Peyer's patch (tissue), 4 donors: ENCODE data around the gene FXN.

Source experiments
- POLR2A ChIP-seq, 2 donors: fragments of 450-650 bp; IDR thresholded peaks; one replicate each; pipeline ENCODE4 v1.5.1; 2017; ENCODE audit warnings: antibody characterized with exemption in 2 of 2, mild to moderate bottlenecking in 2 of 2, moderate library complexity in 2 of 2
- TF ChIP-seq, protein P1 (sequence below), 6 experiments: fragments of 450-650 bp in 4 of 6; fragments of 200-600 bp in 2 of 6; sonication (generic) in 1 of 6; IDR thresholded peaks; one replicate each; pipeline ENCODE4 v1.5.1; 2017 to 2019; ENCODE audit warnings: antibody characterized with exemption in 6 of 6, mild to moderate bottlenecking in 3 of 6, moderate library complexity in 1 of 6

DNA sequence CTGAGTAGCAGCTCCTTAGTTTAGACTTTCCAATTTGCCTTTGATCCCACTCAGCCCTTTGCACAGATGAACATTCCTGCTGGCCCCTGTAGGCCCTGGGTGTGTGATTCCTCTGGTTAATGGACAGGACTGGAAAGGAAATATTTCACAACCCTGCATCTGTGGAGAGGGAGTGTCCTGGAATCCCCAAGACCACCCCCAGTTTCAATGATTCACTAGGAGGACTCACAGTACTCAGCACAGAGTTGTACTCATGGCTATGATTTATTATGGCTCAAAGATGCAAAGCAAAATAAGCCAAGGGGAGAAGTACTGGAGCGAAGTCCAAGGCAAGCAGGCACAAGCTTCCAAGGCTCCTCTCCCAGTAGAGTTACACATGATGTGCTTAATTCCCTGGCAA is 96.1 kb downstream of the FXN start:
- TF ChIP-seq, protein P1, sequence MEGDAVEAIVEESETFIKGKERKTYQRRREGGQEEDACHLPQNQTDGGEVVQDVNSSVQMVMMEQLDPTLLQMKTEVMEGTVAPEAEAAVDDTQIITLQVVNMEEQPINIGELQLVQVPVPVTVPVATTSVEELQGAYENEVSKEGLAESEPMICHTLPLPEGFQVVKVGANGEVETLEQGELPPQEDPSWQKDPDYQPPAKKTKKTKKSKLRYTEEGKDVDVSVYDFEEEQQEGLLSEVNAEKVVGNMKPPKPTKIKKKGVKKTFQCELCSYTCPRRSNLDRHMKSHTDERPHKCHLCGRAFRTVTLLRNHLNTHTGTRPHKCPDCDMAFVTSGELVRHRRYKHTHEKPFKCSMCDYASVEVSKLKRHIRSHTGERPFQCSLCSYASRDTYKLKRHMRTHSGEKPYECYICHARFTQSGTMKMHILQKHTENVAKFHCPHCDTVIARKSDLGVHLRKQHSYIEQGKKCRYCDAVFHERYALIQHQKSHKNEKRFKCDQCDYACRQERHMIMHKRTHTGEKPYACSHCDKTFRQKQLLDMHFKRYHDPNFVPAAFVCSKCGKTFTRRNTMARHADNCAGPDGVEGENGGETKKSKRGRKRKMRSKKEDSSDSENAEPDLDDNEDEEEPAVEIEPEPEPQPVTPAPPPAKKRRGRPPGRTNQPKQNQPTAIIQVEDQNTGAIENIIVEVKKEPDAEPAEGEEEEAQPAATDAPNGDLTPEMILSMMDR (IDR thresholded peaks at IDR 0.05): no peak
- peak in 1 of 2 donors; percentile 66 for TF ChIP-seq POLR2A (IDR thresholded peaks at IDR 0.05)
